HepG2 (cell line): ENCODE results near the gene FUT1. TPM values are rescaled to one million over a fixed set of nuclear protein-coding genes. Genes with fewer than 3 reads are reported as not detected.

Experiments used
- ARNT ChIP-seq: fragments of 450-650 bp; IDR thresholded peaks from 2 replicates; pipeline ENCODE4 v1.6.1; 2017
- CREM ChIP-seq, 2 experiments: sonication (generic) in 1 of 2; formaldehyde crosslinking in 1 of 2; IDR thresholded peaks; 2 replicates each; pipeline versions ENCODE4 v1.4.0 to v1.6.1; 2016 to 2020; ENCODE audit warnings: antibody characterized with exemption in 1 of 2, mild to moderate bottlenecking in 1 of 2, missing genetic modification reagents in 1 of 2
- JDP2 ChIP-seq: sonication (generic); formaldehyde crosslinking; IDR thresholded peaks from 2 replicates; pipeline ENCODE4 v1.8.1; 2022; ENCODE audit warnings: missing genetic modification reagents, borderline replicate concordance
- MTA1 ChIP-seq: sonication (generic); formaldehyde crosslinking; IDR thresholded peaks from 2 replicates; pipeline ENCODE4 v1.4.0; 2020; ENCODE audit warnings: missing genetic modification reagents, mild to moderate bottlenecking, borderline replicate concordance
- ZNF264 ChIP-seq: sonication (generic); formaldehyde crosslinking; IDR thresholded peaks from 2 replicates; pipeline ENCODE4 v1.4.0; 2020; ENCODE audit warnings: missing genetic modification reagents
- ZNF30 ChIP-seq: sonication (generic); formaldehyde crosslinking; IDR thresholded peaks from 2 replicates; pipeline ENCODE4 v1.5.0; 2020; ENCODE audit warnings: mild to moderate bottlenecking, missing genetic modification reagents
- polyA plus RNA-seq, 8 experiments: library from polyadenylated mRNA; depleted of rRNA in 3 of 8; stranded (reverse) in 7 of 8; unstranded in 1 of 8; fragments of >200 nt; fragmentation: Illumina TruSeq in 4 of 8; extraction: Trizol in 4 of 8; gene quantifications; 2 replicates each; pipeline versions ENCODE4 v1.2.1 to v1.2.3, GENCODE V29; 2011 to 2016; ENCODE audit warnings: low read depth in 4 of 8, missing spikeins in 1 of 8, mixed read lengths in 1 of 8; ENCODE audit not compliant: insufficient read depth in 1 of 8
- total RNA-seq, 5 experiments: library from RNA; depleted of rRNA; stranded (reverse); fragments of >200 nt; fragmentation: Illumina TruSeq; extraction: Trizol; gene quantifications; 2 replicates each; pipeline ENCODE4 v1.2.3, GENCODE V29; 2016; ENCODE audit warnings: low read depth in 1 of 5
- TF ChIP-seq, protein P1 (sequence below): sonication (generic); formaldehyde crosslinking; IDR thresholded peaks from 2 replicates; pipeline ENCODE4 v1.4.0; 2020; ENCODE audit warnings: missing genetic modification reagents
- TF ChIP-seq, protein P2 (sequence below): sonication (generic); formaldehyde crosslinking; IDR thresholded peaks from 2 replicates; pipeline ENCODE4 v1.4.0; 2020; ENCODE audit warnings: mild to moderate bottlenecking, missing genetic modification reagents
- TF ChIP-seq, protein P3 (sequence below): sonication (generic); formaldehyde crosslinking; IDR thresholded peaks from 2 replicates; pipeline ENCODE4 v1.4.0; 2020; ENCODE audit warnings: missing genetic modification reagents, borderline replicate concordance
- TF ChIP-seq, protein P4 (sequence below): sonication (generic); formaldehyde crosslinking; IDR thresholded peaks from 2 replicates; pipeline ENCODE4 v1.8.1; 2023; ENCODE audit warnings: mild to moderate bottlenecking, missing genetic modification reagents, borderline replicate concordance
- TF ChIP-seq, protein P5 (sequence below): sonication (generic); formaldehyde crosslinking; IDR thresholded peaks from 2 replicates; pipeline ENCODE4 v1.9.0; 2021; ENCODE audit warnings: missing genetic modification reagents, borderline replicate concordance
- TF ChIP-seq, protein P6 (sequence below): sonication (generic); formaldehyde crosslinking; IDR thresholded peaks from 2 replicates; pipeline ENCODE4 v1.4.0; 2020; ENCODE audit warnings: missing genetic modification reagents
- TF ChIP-seq, protein P7 (sequence below): sonication (generic); formaldehyde crosslinking; conservative IDR thresholded peaks from 2 replicates; pipeline ENCODE4 v1.8.1; 2023; ENCODE audit warnings: missing genetic modification reagents

The FUT1 gene
- total and polyA plus RNA-seq, 2 of the 13 experiments (the other 11 are each of a cell fraction or from before 2014, with no cell fraction given), result 0.07 to 1.1 TPM

DNA sequence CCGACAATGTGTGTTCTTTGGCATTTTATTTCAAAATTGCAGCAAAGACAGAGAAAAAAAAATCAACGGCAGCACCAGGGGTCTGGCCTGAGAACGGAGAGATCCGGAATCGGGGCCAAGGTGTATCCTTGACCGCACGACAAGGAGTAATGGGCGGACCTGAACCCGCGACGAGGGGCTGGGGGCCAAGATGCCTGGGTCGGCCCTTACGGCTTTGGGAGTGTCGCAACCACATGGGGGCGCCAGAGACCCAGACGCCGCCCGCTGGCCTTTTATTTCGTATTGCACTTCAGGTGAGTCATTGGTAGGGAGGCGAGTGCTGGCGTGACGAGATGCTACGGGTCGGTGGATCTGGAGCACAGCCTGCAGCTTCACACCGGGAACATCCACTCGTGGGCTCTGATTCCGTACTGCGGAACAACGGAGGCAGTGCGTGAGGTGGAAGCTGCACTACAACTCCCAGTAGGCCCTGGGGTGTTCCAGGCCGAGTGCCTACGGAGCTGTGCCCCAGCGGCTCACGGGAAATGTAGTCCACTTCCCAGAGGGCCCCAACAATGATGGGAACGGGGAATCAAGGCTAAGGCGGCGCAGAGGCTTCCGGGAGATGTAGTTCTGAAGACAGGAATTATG is 42.7 kb upstream of the FUT1 start (continued):
- TF ChIP-seq, protein P1, sequence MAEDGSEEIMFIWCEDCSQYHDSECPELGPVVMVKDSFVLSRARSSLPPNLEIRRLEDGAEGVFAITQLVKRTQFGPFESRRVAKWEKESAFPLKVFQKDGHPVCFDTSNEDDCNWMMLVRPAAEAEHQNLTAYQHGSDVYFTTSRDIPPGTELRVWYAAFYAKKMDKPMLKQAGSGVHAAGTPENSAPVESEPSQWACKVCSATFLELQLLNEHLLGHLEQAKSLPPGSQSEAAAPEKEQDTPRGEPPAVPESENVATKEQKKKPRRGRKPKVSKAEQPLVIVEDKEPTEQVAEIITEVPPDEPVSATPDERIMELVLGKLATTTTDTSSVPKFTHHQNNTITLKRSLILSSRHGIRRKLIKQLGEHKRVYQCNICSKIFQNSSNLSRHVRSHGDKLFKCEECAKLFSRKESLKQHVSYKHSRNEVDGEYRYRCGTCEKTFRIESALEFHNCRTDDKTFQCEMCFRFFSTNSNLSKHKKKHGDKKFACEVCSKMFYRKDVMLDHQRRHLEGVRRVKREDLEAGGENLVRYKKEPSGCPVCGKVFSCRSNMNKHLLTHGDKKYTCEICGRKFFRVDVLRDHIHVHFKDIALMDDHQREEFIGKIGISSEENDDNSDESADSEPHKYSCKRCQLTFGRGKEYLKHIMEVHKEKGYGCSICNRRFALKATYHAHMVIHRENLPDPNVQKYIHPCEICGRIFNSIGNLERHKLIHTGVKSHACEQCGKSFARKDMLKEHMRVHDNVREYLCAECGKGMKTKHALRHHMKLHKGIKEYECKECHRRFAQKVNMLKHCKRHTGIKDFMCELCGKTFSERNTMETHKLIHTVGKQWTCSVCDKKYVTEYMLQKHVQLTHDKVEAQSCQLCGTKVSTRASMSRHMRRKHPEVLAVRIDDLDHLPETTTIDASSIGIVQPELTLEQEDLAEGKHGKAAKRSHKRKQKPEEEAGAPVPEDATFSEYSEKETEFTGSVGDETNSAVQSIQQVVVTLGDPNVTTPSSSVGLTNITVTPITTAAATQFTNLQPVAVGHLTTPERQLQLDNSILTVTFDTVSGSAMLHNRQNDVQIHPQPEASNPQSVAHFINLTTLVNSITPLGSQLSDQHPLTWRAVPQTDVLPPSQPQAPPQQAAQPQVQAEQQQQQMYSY (CRISPR knock-in tag), result no peak
- TF ChIP-seq, protein P2, sequence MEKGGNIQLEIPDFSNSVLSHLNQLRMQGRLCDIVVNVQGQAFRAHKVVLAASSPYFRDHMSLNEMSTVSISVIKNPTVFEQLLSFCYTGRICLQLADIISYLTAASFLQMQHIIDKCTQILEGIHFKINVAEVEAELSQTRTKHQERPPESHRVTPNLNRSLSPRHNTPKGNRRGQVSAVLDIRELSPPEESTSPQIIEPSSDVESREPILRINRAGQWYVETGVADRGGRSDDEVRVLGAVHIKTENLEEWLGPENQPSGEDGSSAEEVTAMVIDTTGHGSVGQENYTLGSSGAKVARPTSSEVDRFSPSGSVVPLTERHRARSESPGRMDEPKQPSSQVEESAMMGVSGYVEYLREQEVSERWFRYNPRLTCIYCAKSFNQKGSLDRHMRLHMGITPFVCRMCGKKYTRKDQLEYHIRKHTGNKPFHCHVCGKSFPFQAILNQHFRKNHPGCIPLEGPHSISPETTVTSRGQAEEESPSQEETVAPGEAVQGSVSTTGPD, result no peak
- TF ChIP-seq, protein P3, sequence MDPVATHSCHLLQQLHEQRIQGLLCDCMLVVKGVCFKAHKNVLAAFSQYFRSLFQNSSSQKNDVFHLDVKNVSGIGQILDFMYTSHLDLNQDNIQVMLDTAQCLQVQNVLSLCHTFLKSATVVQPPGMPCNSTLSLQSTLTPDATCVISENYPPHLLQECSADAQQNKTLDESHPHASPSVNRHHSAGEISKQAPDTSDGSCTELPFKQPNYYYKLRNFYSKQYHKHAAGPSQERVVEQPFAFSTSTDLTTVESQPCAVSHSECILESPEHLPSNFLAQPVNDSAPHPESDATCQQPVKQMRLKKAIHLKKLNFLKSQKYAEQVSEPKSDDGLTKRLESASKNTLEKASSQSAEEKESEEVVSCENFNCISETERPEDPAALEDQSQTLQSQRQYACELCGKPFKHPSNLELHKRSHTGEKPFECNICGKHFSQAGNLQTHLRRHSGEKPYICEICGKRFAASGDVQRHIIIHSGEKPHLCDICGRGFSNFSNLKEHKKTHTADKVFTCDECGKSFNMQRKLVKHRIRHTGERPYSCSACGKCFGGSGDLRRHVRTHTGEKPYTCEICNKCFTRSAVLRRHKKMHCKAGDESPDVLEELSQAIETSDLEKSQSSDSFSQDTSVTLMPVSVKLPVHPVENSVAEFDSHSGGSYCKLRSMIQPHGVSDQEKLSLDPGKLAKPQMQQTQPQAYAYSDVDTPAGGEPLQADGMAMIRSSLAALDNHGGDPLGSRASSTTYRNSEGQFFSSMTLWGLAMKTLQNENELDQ (CRISPR knock-in tag), result no peak
- TF ChIP-seq, protein P4, sequence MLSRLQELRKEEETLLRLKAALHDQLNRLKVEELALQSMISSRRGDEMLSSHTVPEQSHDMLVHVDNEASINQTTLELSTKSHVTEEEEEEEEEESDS (CRISPR knock-in tag), result no peak
- TF ChIP-seq CREM (IDR thresholded peaks at IDR 0.05) (peak; percentile 97), CREM (CRISPR knock-in tag; IDR thresholded peaks at IDR 0.05) (no peak), MTA1 (CRISPR knock-in tag) (peak; percentile 58; the same call in 1 of the 2 replicates), ZNF264 (CRISPR knock-in tag) (no peak), ARNT (no peak), ZNF30 (CRISPR knock-in tag) (no peak), JDP2 (CRISPR knock-in tag) (no peak)
- TF ChIP-seq, protein P5, sequence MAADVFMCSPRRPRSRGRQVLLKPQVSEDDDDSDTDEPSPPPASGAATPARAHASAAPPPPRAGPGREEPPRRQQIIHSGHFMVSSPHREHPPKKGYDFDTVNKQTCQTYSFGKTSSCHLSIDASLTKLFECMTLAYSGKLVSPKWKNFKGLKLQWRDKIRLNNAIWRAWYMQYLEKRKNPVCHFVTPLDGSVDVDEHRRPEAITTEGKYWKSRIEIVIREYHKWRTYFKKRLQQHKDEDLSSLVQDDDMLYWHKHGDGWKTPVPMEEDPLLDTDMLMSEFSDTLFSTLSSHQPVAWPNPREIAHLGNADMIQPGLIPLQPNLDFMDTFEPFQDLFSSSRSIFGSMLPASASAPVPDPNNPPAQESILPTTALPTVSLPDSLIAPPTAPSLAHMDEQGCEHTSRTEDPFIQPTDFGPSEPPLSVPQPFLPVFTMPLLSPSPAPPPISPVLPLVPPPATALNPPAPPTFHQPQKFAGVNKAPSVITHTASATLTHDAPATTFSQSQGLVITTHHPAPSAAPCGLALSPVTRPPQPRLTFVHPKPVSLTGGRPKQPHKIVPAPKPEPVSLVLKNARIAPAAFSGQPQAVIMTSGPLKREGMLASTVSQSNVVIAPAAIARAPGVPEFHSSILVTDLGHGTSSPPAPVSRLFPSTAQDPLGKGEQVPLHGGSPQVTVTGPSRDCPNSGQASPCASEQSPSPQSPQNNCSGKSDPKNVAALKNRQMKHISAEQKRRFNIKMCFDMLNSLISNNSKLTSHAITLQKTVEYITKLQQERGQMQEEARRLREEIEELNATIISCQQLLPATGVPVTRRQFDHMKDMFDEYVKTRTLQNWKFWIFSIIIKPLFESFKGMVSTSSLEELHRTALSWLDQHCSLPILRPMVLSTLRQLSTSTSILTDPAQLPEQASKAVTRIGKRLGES (CRISPR knock-in tag), result no peak
- TF ChIP-seq, protein P6, sequence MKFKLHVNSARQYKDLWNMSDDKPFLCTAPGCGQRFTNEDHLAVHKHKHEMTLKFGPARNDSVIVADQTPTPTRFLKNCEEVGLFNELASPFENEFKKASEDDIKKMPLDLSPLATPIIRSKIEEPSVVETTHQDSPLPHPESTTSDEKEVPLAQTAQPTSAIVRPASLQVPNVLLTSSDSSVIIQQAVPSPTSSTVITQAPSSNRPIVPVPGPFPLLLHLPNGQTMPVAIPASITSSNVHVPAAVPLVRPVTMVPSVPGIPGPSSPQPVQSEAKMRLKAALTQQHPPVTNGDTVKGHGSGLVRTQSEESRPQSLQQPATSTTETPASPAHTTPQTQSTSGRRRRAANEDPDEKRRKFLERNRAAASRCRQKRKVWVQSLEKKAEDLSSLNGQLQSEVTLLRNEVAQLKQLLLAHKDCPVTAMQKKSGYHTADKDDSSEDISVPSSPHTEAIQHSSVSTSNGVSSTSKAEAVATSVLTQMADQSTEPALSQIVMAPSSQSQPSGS (CRISPR knock-in tag), result 0 out of 2 replicates have a peak, but pooled peaks have one; percentile 53
- TF ChIP-seq, protein P7, sequence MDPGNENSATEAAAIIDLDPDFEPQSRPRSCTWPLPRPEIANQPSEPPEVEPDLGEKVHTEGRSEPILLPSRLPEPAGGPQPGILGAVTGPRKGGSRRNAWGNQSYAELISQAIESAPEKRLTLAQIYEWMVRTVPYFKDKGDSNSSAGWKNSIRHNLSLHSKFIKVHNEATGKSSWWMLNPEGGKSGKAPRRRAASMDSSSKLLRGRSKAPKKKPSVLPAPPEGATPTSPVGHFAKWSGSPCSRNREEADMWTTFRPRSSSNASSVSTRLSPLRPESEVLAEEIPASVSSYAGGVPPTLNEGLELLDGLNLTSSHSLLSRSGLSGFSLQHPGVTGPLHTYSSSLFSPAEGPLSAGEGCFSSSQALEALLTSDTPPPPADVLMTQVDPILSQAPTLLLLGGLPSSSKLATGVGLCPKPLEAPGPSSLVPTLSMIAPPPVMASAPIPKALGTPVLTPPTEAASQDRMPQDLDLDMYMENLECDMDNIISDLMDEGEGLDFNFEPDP, result no peak
